DOHH2 (cell line): ENCODE data around the gene C9orf50.

Experiments used
- EZH2phosphoT487 ChIP-seq: fragments of 200-600 bp; sonication (generic); IDR thresholded peaks from 2 replicates; pipeline ENCODE4 v1.6.1; 2017; ENCODE audit warnings: borderline replicate concordance, mild to moderate bottlenecking, antibody characterized with exemption, low read length, moderate library complexity, mixed read lengths
- TF ChIP-seq, protein P1 (sequence below): fragments of 200-600 bp; sonication (generic); IDR thresholded peaks from one replicate; pipeline ENCODE4 v1.5.1; 2014; ENCODE audit warnings: antibody characterized with exemption, mild to moderate bottlenecking, low read depth, low read length; ENCODE audit not compliant: poor library complexity, severe bottlenecking

DNA sequence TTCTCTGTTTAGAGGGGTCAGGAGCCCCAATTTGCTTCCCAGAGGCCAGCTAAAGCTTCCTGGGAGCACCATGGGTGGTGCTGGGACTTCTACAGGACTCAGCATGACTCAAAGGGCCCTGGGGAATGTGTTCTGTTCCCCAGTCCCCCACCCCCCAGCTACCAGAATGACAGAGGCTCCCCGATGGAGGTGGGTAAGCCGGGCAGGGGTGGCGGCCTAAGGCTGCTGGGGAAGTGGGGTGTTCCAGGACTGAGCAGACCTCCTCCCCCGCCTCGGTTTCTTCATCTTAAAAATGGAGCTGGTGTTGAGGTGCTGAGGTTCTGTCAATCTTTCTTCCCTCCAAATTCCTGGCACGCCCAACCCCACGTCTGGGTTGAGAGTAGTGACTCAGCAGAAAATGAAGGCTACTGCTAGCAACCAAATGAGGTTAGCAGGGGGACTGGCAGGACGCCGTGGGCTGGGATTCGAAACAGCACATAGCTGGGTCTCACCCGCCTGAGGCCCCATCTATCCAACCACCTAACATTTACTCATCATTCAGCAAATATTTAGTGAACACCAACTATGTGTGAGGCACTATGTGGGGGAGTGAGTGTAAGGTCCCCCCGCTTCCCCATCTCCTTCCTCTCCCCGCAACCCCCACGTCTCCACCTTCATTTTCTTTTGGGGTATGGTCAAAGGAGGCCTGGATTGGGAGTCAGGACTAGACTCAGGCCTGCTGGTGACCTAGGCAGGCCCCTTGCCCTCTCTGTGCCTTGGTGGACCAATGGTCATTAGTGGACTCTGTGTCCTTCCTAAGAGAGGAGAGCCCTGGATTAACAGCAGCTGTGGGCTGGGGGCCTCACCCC, 50.2 kb downstream of the C9orf50 start:
- TF ChIP-seq EZH2phosphoT487: no peak
- TF ChIP-seq, protein P1, sequence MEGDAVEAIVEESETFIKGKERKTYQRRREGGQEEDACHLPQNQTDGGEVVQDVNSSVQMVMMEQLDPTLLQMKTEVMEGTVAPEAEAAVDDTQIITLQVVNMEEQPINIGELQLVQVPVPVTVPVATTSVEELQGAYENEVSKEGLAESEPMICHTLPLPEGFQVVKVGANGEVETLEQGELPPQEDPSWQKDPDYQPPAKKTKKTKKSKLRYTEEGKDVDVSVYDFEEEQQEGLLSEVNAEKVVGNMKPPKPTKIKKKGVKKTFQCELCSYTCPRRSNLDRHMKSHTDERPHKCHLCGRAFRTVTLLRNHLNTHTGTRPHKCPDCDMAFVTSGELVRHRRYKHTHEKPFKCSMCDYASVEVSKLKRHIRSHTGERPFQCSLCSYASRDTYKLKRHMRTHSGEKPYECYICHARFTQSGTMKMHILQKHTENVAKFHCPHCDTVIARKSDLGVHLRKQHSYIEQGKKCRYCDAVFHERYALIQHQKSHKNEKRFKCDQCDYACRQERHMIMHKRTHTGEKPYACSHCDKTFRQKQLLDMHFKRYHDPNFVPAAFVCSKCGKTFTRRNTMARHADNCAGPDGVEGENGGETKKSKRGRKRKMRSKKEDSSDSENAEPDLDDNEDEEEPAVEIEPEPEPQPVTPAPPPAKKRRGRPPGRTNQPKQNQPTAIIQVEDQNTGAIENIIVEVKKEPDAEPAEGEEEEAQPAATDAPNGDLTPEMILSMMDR: no peak
